ENCODE measurements around the gene NABP1.
A peak's percentile ranks its signal among the peaks of the same experiment; 100 is the strongest.

NABP1 gene

DNA sequence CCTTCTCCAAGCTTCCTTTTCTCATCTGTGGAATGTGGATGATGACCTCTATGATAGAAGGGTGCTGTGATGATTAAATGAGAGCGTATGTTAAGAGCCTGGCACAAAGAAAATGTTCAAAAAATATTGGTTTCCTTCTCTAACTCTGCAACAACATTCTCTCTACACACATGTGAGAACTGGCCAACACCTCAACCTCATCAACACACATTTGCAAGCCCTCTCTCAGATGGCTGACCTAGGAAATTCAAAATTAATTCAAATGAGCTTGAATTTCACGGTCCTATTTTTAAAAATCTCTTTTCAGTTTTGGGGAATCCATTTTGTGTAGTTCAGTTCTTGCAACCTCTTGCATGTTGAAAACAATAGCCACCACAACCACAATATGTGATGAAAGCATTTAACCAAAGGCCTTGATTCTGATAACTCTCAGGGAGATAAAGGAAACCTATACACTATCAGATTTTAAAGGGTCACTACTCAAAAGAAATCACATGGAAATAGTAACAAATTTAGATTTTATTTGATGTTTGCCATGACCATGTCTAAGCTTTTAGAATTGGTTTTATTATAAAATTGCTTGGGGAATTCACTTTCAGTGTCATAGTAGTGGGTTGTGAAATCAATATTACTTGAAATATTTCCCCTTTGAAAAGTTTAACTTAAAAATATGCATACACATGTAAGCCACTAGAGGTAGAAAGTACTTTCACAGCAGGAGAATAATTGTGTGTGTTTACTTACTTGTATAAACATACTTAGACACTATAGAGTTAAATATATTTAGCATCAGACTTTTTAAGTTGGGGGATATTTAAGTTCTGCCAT lies 16.6 kb upstream of the NABP1 start:
- H3K36me3 ChIP-seq (ENCODE audit: control insufficient read depth, insufficient read depth, low read length) = no peaks in the 10 kb centered on the region
- H3K4me1 ChIP-seq (ENCODE audit: control insufficient read depth, insufficient read depth, low read length) = no peaks in the 10 kb centered on the region
- H3K27ac ChIP-seq (ENCODE audit: insufficient read depth, low read depth, low read length, poor library complexity, severe bottlenecking) = no peak overlapping the region
- no peaks in the 10 kb centered on the region for H3K9me3 ChIP-seq (ENCODE audit: control insufficient read depth, low read length)
- 70 to 82% methylated on average over 1 to 2 of the region's 2 CpGs for WGBS, 2 experiments
- no peak overlapping the region for H3K4me3 ChIP-seq (ENCODE audit: insufficient read depth, low read depth, low read length)
- no peaks in the 10 kb centered on the region for H3K27me3 ChIP-seq (ENCODE audit: control insufficient read depth, insufficient read depth, low read length, poor library complexity, severe bottlenecking)

DNA sequence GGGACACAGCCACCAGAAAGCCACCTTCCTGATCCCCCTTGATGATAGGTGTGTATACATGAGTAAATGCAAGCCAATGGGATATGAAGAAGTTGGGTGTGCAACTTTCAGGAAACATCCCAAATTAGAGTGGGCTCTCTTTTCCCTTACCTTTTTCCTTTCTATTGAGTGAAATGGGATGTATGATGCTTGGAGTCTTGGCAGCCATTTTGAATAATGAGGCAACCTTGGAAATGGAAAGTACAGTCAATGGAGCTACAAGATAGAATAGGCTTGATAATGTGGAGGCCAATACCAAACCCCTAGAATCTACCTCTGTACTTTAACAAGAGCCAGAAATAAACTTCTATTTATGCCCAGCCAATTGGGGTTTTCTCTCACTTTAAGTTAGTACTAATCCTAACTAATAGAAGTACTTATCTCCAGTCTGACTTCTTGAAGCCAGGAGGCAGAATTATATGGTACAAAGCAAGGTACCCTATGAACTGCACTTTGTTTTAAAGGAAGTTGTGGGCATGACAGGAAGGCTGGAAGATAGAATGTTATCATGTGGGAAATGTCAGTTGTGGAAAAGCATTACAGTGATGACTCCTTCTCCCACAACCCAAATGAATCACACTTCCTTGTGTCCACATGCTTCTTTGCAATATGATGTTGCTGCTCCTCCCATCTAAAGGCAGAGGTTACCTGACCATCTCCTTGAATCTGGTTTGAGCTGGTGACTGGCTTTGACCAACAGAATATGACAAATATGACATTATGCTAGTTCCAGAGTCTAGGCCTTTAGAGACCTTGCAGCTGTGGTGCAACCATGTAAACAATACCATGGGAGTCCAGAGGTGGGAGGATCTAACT lies 12.9 kb upstream of the NABP1 start:
- Histone ChIP-seq H3K27me3 (ENCODE audit: control insufficient read depth, insufficient read depth, low read length, poor library complexity, severe bottlenecking) (no peaks in the 10 kb centered on the region), H3K36me3 (ENCODE audit: control insufficient read depth, insufficient read depth, low read length) (no peaks in the 10 kb centered on the region), H3K9me3 (ENCODE audit: control insufficient read depth, low read length) (no peaks in the 10 kb centered on the region), H3K4me3 (ENCODE audit: insufficient read depth, low read depth, low read length) (no peak overlapping the region), H3K27ac (ENCODE audit: insufficient read depth, low read depth, low read length, poor library complexity, severe bottlenecking) (no peak overlapping the region), H3K4me1 (ENCODE audit: control insufficient read depth, insufficient read depth, low read length) (no peaks in the 10 kb centered on the region)

DNA sequence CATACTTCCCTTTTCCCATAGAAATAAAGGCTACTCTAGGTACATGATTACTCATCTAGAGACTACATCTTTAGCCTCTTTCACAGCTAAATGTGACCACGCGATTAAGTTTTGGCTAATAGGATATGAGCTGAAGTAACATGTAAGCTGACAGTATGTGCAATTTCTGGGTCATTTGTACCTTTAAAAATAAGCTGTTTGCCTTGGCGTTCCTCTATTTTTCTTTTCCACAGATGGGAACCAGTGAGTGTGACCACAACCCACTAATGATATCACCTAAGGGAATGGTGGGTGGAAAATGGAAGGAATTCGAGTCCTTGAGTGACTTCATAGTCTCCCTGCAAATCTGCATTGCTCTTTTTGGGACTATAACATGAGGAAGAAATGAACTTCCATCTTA lies 11.7 kb upstream of the NABP1 start:
- 84 to 97% methylated on average over 3 to 4 of the region's 4 CpGs for WGBS, 2 experiments
- H3K27ac ChIP-seq (ENCODE audit: insufficient read depth, low read depth, low read length, poor library complexity, severe bottlenecking) = no peak overlapping the region

DNA sequence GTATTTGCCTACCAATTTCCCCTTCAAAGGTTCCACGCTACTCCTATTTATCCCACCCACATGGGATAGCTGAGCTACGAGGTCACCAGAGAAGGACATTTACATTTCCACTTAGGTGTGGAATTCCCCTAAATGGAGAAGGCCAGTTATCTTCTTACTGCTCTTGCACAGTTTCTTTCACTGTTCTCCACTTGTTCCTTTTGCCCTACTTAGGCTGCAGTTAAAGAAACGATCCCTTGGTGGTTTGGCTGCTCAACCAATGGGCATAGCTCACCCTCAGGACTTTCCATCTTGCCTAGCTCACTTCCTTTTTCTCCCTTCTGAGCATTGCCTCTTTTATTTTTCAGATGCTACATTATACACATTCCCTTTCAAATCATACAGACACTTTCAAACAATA lies 11.2 kb upstream of the NABP1 start:
- Histone ChIP-seq H3K36me3 (ENCODE audit: control insufficient read depth, insufficient read depth, low read length) (no peaks in the 10 kb centered on the region), H3K4me3 (ENCODE audit: insufficient read depth, low read depth, low read length) (no peak overlapping the region), H3K9me3 (ENCODE audit: control insufficient read depth, low read length) (no peaks in the 10 kb centered on the region), H3K27me3 (ENCODE audit: control insufficient read depth, insufficient read depth, low read length, poor library complexity, severe bottlenecking) (no peaks in the 10 kb centered on the region), H3K27ac (ENCODE audit: insufficient read depth, low read depth, low read length, poor library complexity, severe bottlenecking) (no peak overlapping the region), H3K4me1 (ENCODE audit: control insufficient read depth, insufficient read depth, low read length) (no peaks in the 10 kb centered on the region)
- 80 to 85% methylated on average over 3 of the region's 3 CpGs for WGBS, 2 experiments

More for the DNA sequence above, 11.7 kb upstream of the NABP1 start:
- Histone ChIP-seq H3K4me1 (ENCODE audit: control insufficient read depth, insufficient read depth, low read length) (no peaks in the 10 kb centered on the region), H3K9me3 (ENCODE audit: control insufficient read depth, low read length) (no peaks in the 10 kb centered on the region), H3K27me3 (ENCODE audit: control insufficient read depth, insufficient read depth, low read length, poor library complexity, severe bottlenecking) (no peaks in the 10 kb centered on the region), H3K36me3 (ENCODE audit: control insufficient read depth, insufficient read depth, low read length) (no peaks in the 10 kb centered on the region), H3K4me3 (ENCODE audit: insufficient read depth, low read depth, low read length) (no peak overlapping the region)

DNA sequence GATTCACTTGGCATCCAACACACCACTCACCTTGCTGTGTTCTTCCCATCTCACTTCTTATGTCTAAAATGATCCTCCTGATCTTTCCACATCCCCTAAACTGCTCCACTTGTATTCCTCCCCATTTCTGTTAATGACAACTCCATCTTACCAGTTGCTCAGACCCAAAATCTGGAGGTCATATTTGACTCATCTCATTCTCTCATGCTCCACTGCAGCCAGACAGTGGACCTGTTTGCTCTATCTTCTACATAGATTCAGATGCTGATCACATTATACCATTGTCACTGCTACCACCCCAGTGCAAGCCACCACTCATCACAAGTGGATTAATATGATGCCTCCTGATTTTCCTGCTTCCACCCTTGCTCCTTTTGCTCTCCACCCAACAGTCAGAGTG lies 7.9 kb upstream of the NABP1 start:
- no peaks in the 10 kb centered on the region for H3K9me3 ChIP-seq (ENCODE audit: control insufficient read depth, low read length)
- H3K4me1 ChIP-seq (ENCODE audit: control insufficient read depth, insufficient read depth, low read length) = no peaks in the 10 kb centered on the region
- no peak overlapping the region for H3K4me3 ChIP-seq (ENCODE audit: insufficient read depth, low read depth, low read length)
- H3K27ac ChIP-seq (ENCODE audit: insufficient read depth, low read depth, low read length, poor library complexity, severe bottlenecking) = no peak overlapping the region
- no peaks in the 10 kb centered on the region for H3K27me3 ChIP-seq (ENCODE audit: control insufficient read depth, insufficient read depth, low read length, poor library complexity, severe bottlenecking)
- no peaks in the 10 kb centered on the region for H3K36me3 ChIP-seq (ENCODE audit: control insufficient read depth, insufficient read depth, low read length)

DNA sequence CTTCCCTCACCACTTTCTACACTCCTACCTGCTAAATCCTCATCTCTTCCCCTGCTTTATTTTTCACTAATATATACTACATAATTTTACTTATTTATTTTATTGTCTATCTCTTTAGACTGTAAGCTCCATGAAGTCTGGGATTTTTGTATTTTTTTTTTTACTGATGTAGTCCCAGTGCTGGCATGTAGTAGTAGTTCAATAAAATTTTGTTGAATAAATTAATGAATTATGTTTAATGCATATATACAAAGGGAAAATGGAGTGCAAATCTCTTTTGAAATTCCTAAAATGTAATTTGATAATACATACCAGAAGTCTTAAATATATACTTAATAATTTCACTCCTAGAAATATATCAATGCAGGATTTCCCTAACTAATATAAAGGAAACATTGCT lies 7.1 kb upstream of the NABP1 start:
- no peaks in the 10 kb centered on the region for H3K9me3 ChIP-seq (ENCODE audit: control insufficient read depth, low read length)
- no peaks in the 10 kb centered on the region for H3K4me1 ChIP-seq (ENCODE audit: control insufficient read depth, insufficient read depth, low read length)
- H3K36me3 ChIP-seq (ENCODE audit: control insufficient read depth, insufficient read depth, low read length) = no peaks in the 10 kb centered on the region
- no peaks in the 10 kb centered on the region for H3K27me3 ChIP-seq (ENCODE audit: control insufficient read depth, insufficient read depth, low read length, poor library complexity, severe bottlenecking)
- no peak overlapping the region for H3K27ac ChIP-seq (ENCODE audit: insufficient read depth, low read depth, low read length, poor library complexity, severe bottlenecking)
- no peak overlapping the region for H3K4me3 ChIP-seq (ENCODE audit: insufficient read depth, low read depth, low read length)

DNA sequence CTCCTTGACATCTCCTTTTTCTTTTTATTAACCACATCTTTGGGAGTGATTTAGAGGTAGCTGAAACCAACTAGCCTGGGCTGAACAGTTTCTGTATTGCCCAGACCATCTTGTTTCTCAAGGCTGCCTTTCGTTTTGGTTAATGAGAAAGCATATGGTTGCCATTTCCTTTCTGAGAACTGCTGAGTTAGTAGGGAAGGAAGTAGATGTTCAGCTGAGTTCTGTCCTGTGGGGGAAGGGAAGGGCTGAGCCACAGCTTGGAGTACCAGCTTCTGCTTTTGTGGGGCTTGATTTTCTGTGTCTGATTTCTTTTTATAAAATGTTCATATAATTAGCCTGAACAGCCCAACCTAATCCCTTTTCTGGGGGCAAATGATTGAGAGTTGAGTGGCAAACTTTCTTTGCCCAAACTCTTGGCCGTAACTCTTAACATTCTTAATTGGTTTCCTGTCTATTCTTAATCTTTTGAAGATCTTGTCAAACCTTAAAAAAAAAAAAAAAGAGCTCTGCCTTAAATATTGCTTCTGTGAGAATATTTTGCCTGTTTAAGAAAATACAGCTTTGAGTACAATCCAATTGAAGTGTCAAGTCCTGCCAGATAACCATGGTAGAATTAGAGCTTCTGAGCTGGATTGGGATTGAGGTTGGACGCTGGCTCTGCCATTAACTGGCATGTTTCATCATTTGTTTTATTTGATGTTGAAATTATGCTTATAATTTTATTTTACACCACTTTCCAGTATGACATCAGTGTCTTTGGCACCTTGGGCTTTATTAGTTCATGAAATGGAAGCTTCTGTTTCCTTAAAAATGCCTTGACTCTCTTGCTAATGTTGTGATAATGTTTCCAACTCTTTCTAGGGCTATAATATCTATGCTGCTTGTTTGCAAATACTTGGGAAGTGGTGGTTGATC lies 1.9 kb upstream of the NABP1 start:
- H3K27ac ChIP-seq (ENCODE audit: insufficient read depth, low read depth, low read length, poor library complexity, severe bottlenecking) = no peak overlapping the region
- peaks cover 7% of the 10 kb centered on the region for H3K27me3 ChIP-seq (ENCODE audit: control insufficient read depth, insufficient read depth, low read length, poor library complexity, severe bottlenecking)
- H3K9me3 ChIP-seq (ENCODE audit: control insufficient read depth, low read length) = no peaks in the 10 kb centered on the region
- no peak overlapping the region for H3K4me3 ChIP-seq (ENCODE audit: insufficient read depth, low read depth, low read length)
- 66 to 77% methylated on average over 3 of the region's 3 CpGs for WGBS, 2 experiments
- no peaks in the 10 kb centered on the region for H3K36me3 ChIP-seq (ENCODE audit: control insufficient read depth, insufficient read depth, low read length)
- no peaks in the 10 kb centered on the region for H3K4me1 ChIP-seq (ENCODE audit: control insufficient read depth, insufficient read depth, low read length)

DNA sequence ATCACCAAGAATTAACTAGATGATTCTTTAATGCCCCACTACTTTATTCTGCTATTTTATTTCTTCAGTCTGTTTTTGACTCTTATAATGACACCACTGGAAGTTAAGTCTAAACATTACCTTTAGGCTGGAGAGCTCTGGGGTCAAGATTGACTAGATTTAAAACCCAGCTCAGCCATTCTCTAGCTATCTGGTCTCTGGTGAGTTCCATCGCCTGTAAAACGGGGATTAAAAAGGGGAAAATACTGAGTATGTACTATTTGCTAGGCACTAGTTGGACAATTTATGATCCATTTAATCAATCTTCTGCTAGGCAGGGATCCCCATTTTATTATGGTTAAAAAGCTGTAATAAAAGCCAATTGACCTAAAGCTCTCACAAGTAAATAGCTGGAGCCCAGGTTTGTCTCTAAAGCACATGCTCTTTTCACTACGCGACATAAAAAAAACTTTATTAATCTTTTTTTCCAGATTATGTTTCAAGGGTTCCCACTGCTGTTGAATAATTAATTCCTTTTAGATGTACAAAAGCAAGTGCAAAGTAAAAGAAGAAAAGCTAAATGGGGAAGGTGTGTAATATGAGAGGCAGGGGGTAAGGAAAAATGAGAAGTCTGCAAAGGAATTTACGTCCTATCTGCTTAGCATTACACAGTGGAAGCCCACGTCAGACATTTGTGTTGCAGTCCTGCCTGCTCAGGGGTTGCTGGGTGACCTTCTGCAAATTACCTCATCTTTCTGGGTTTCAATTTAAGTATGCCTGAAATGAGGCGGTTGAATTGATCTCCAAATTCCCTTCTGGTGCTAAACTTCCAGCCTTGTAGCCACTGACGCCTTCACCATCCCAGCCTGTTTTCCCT lies 918 bp upstream of the NABP1 start:
- peak overlapping the region; percentile 61 for H3K4me3 ChIP-seq (ENCODE audit: insufficient read depth, low read depth, low read length)
- 49 to 50% methylated on average over 8 of the region's 8 CpGs for WGBS, 2 experiments
- peak overlapping the region; percentile 88 for H3K27ac ChIP-seq (ENCODE audit: insufficient read depth, low read depth, low read length, poor library complexity, severe bottlenecking)
- H3K9me3 ChIP-seq (ENCODE audit: control insufficient read depth, low read length) = no peaks in the 10 kb centered on the region
- H3K36me3 ChIP-seq (ENCODE audit: control insufficient read depth, insufficient read depth, low read length) = no peaks in the 10 kb centered on the region
- no peaks in the 10 kb centered on the region for H3K4me1 ChIP-seq (ENCODE audit: control insufficient read depth, insufficient read depth, low read length)
- peaks cover 7% of the 10 kb centered on the region for H3K27me3 ChIP-seq (ENCODE audit: control insufficient read depth, insufficient read depth, low read length, poor library complexity, severe bottlenecking)

DNA sequence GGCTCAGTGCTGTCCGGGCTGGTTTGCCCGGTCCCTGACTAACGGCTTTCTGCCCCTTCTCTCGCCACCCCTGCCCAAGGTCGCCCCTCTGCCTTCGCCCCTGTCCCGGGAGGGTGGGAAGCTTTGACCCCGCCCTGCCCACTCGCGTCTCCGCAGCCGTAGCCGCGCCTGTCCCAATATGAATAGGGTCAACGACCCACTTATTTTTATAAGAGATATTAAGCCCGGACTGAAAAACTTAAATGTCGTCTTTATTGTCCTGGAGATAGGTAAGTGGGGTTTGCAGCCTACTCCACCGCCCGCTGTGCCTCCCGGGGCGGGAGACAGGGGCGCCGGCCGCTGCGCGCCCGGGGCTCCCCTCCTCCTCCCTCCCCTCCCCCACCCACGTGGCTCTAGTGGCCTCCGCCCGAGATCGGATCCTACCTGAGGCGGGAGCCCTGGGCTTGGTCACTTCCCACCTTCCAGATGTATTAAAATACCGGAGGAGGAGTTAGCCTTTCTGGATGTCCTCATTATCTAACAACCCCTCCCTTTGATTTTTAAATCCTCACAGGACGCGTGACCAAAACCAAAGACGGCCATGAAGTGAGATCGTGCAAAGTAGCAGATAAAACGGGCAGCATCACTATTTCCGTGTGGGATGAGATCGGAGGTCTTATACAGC lies 633 bp downstream of the NABP1 start:
- WGBS, 2 experiments = 7% methylated on average over 40 of the region's 40 CpGs
- no peak overlapping the region for H3K27ac ChIP-seq (ENCODE audit: insufficient read depth, low read depth, low read length, poor library complexity, severe bottlenecking)

More for the DNA sequence above, 633 bp downstream of the NABP1 start:
- Histone ChIP-seq H3K36me3 (ENCODE audit: control insufficient read depth, insufficient read depth, low read length) (no peaks in the 10 kb centered on the region), H3K4me3 (ENCODE audit: insufficient read depth, low read depth, low read length) (peak overlapping the region; percentile 61), H3K9me3 (ENCODE audit: control insufficient read depth, low read length) (no peaks in the 10 kb centered on the region), H3K4me1 (ENCODE audit: control insufficient read depth, insufficient read depth, low read length) (no peaks in the 10 kb centered on the region), H3K27me3 (ENCODE audit: control insufficient read depth, insufficient read depth, low read length, poor library complexity, severe bottlenecking) (peaks cover 7% of the 10 kb centered on the region)

All from ectodermal cell (in vitro differentiated cells).